Measurements from ENCODE around the gene TBC1D10A.

- TF ChIP-seq CTCF (conservative IDR thresholded peaks at IDR 0.05; ENCODE audit: low read depth, low read length) (no peak), EZH2 (IDR thresholded peaks at IDR 0.05; ENCODE audit: borderline replicate concordance, low read depth, low read length, poor library complexity, severe bottlenecking) (no peak)
Measured at GRCh38 chr22:30260682-30261081, 66.1 kb downstream of the TBC1D10A start.
